Measurements from ENCODE around the gene ADRM1. TPM values are rescaled to one million over a fixed set of nuclear protein-coding genes. Genes with fewer than 3 reads are reported as not detected.

The ADRM1 gene
- total RNA-seq, 1 donor from 2014 or later: 125 TPM

DNA sequence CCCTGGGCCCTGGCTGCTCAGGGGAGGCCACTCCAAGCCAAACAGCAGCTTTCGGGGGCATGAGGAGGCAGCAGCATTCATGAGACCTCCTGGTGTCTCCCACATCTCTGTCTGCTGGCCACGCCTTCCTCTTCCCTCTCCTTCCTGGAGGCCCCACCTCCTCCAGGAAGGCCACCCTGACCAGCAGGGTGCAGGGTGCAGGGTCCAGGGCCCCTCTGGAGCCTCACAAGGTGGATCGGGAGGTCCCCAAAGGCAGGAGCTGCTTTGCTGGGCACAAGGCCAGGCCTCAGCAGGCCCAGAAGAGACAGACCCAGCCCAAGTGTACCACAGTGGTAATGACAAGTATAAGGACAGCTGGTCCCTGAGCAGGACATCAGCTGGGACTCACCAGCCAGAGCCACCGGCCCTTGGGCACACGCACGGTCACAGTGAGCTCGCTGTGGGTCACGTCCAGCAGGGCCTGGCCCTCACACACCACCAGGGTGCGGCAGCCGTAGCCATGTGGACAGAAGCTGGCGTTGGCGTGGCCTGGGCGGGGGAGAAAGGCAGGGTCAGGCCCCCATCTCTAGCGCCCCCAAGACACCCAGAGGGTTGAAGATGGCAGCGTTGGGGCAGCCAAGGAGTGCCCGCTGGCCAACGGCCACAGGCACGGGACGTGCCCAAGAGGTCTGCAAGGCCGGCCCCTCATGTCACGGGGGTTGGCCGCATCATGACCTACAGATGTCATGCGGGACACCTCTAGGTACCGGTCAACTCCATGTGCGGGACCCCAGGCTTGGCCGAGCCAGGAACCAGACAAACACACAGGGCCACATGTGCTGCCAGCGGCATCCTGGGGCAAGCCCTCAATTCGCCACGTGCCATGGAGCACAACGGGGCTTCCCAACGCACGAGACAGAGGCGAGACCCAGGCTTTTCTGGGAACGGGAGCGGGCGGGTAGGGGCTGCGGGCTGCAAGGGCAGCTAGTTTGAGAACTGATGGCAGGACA is 26.9 kb downstream of the ADRM1 start:
- no peaks in the 10 kb centered on the region for H3K9me3 ChIP-seq (ENCODE audit: insufficient read depth, low read depth, low read length)
- no peak overlapping the region for H2AFZ ChIP-seq (ENCODE audit: low read depth, low read length)
- no peak for FAIRE-seq
- Mint-ChIP-seq H3K9me3 (ENCODE audit: unreplicated experiment) (no peaks in the 10 kb centered on the region), H3K4me3 (ENCODE audit: unreplicated experiment) (no peak overlapping the region), H3K27me3 (ENCODE audit: low read depth, unreplicated experiment) (no peaks in the 10 kb centered on the region), H3K27ac (ENCODE audit: unreplicated experiment) (no peak overlapping the region), H3K4me1 (ENCODE audit: low read depth, unreplicated experiment) (no peaks in the 10 kb centered on the region), H3K36me3 (ENCODE audit: low read depth, unreplicated experiment) (peaks cover 6% of the 10 kb centered on the region)
- no peak overlapping the region for H3K9ac ChIP-seq (ENCODE audit: low read length)
- H3K4me3 ChIP-seq (ENCODE audit: insufficient read depth, low read depth, low read length): no peak overlapping the region
- no peaks in the 10 kb centered on the region for H4K20me1 ChIP-seq (ENCODE audit: insufficient read depth, low read length)
- no peaks in the 10 kb centered on the region for H3K79me2 ChIP-seq (ENCODE audit: insufficient read depth, low read length)
- no peak overlapping the region for H3K4me2 ChIP-seq (ENCODE audit: low read length)
- DNase-seq (ENCODE audit: low read depth): no peak
- TF ChIP-seq CTCF (IDR thresholded peaks at IDR 0.05; ENCODE audit: insufficient read depth, low read depth, low read length): no peak
- no peak for TF ChIP-seq EZH2 (IDR thresholded peaks at IDR 0.05; ENCODE audit: insufficient read depth, low read length)
- H3K4me1 ChIP-seq (ENCODE audit: insufficient read depth, low read length): no peaks in the 10 kb centered on the region
- no peaks in the 10 kb centered on the region for H3K27me3 ChIP-seq (ENCODE audit: insufficient read depth, low read length)
- H3K27ac ChIP-seq (ENCODE audit: low read depth, low read length): no peak overlapping the region
- no peaks in the 10 kb centered on the region for H3K36me3 ChIP-seq (ENCODE audit: insufficient read depth, low read length)

GRCh38 chr20:62330576-62331317 is 27.9 kb downstream of the ADRM1 start:
- H3K4me1 Mint-ChIP-seq (ENCODE audit: low read depth, unreplicated experiment): no peaks in the 10 kb centered on the region
- Histone ChIP-seq H3K9me3 (ENCODE audit: insufficient read depth, low read depth, low read length) (no peaks in the 10 kb centered on the region), H3K4me2 (ENCODE audit: low read length) (no peak overlapping the region), H3K4me3 (ENCODE audit: insufficient read depth, low read depth, low read length) (no peak overlapping the region), H2AFZ (ENCODE audit: low read depth, low read length) (no peak overlapping the region), H3K27me3 (ENCODE audit: insufficient read depth, low read length) (no peaks in the 10 kb centered on the region), H4K20me1 (ENCODE audit: insufficient read depth, low read length) (no peaks in the 10 kb centered on the region), H3K4me1 (ENCODE audit: insufficient read depth, low read length) (no peaks in the 10 kb centered on the region), H3K36me3 (ENCODE audit: insufficient read depth, low read length) (no peaks in the 10 kb centered on the region), H3K9ac (ENCODE audit: low read length) (no peak overlapping the region), H3K79me2 (ENCODE audit: insufficient read depth, low read length) (no peaks in the 10 kb centered on the region), H3K27ac (ENCODE audit: low read depth, low read length) (no peak overlapping the region)
- no peaks in the 10 kb centered on the region for H3K27me3 Mint-ChIP-seq (ENCODE audit: low read depth, unreplicated experiment)
- H3K4me3 Mint-ChIP-seq (ENCODE audit: unreplicated experiment): no peak overlapping the region
- peaks cover 3% of the 10 kb centered on the region for H3K36me3 Mint-ChIP-seq (ENCODE audit: low read depth, unreplicated experiment)
- FAIRE-seq (no peak), DNase-seq (ENCODE audit: low read depth) (no peak)
- no peaks in the 10 kb centered on the region for H3K9me3 Mint-ChIP-seq (ENCODE audit: unreplicated experiment)
- H3K27ac Mint-ChIP-seq (ENCODE audit: unreplicated experiment): no peak overlapping the region
- no peak for TF ChIP-seq CTCF (IDR thresholded peaks at IDR 0.05; ENCODE audit: insufficient read depth, low read depth, low read length)
- no peak for TF ChIP-seq EZH2 (IDR thresholded peaks at IDR 0.05; ENCODE audit: insufficient read depth, low read length)

All from astrocyte (in vitro differentiated cells and primary cell).